HEK293 (cell line): Measurements from ENCODE around the gene MEIG1.
A peak's percentile ranks its signal among the peaks of the same experiment; 100 is the strongest.

ENCODE experiments used
- GLI4 ChIP-seq: fragments of 450-650 bp; formaldehyde crosslinking; IDR thresholded peaks from 2 replicates; pipeline ENCODE4 v1.5.1; 2016; ENCODE audit warnings: missing biosample characterization, missing genetic modification characterization
- GLIS1 ChIP-seq: fragments of 450-650 bp; formaldehyde crosslinking; IDR thresholded peaks from 2 replicates; pipeline ENCODE4 v1.5.1; 2016; ENCODE audit warnings: missing biosample characterization, missing genetic modification characterization
- GLIS2 ChIP-seq: fragments of 450-650 bp; formaldehyde crosslinking; IDR thresholded peaks from 2 replicates; pipeline ENCODE4 v1.5.1; 2016; ENCODE audit warnings: missing biosample characterization, missing genetic modification characterization
- HOXD13 ChIP-seq: sonication (generic); formaldehyde crosslinking; IDR thresholded peaks from 2 replicates; pipeline ENCODE4 v1.8.0; 2022; ENCODE audit warnings: missing genetic modification reagents, borderline replicate concordance
- KLF16 ChIP-seq: fragments of 450-650 bp; formaldehyde crosslinking; IDR thresholded peaks from 2 replicates; pipeline ENCODE4 v1.5.1; 2017; ENCODE audit warnings: missing biosample characterization, missing genetic modification characterization
- KLF9 ChIP-seq: fragments of 450-650 bp; formaldehyde crosslinking; IDR thresholded peaks from 2 replicates; pipeline ENCODE4 v1.5.1; 2016; ENCODE audit warnings: missing biosample characterization, missing genetic modification characterization, low read depth
- SCRT2 ChIP-seq: fragments of 450-650 bp; formaldehyde crosslinking; IDR thresholded peaks from 2 replicates; pipeline ENCODE4 v1.5.1; 2016; ENCODE audit warnings: missing biosample characterization, missing genetic modification characterization
- SP3 ChIP-seq: fragments of 450-650 bp; formaldehyde crosslinking; IDR thresholded peaks from 2 replicates; pipeline ENCODE4 v1.5.1; 2016; ENCODE audit warnings: missing biosample characterization, missing genetic modification characterization
- TSHZ1 ChIP-seq: fragments of 450-650 bp; formaldehyde crosslinking; IDR thresholded peaks from 2 replicates; pipeline ENCODE4 v1.5.1; 2016; ENCODE audit warnings: missing biosample characterization, missing genetic modification characterization, borderline replicate concordance
- ZNF132 ChIP-seq: fragments of 450-650 bp; formaldehyde crosslinking; IDR thresholded peaks from 2 replicates; pipeline ENCODE4 v1.5.1; 2017; ENCODE audit warnings: missing biosample characterization, missing genetic modification characterization, borderline replicate concordance
- ZNF138 ChIP-seq: fragments of 450-650 bp; formaldehyde crosslinking; IDR thresholded peaks from 2 replicates; pipeline ENCODE4 v1.5.1; 2016; ENCODE audit warnings: missing biosample characterization, missing genetic modification characterization, borderline replicate concordance
- ZNF140 ChIP-seq: fragments of 450-650 bp; formaldehyde crosslinking; IDR thresholded peaks from 2 replicates; pipeline ENCODE4 v1.5.1; 2016; ENCODE audit warnings: missing biosample characterization, missing genetic modification characterization
- ZNF223 ChIP-seq: fragments of 450-650 bp; formaldehyde crosslinking; IDR thresholded peaks from 2 replicates; pipeline ENCODE4 v1.5.1; 2016; ENCODE audit warnings: missing biosample characterization, missing genetic modification characterization
- ZNF398 ChIP-seq: fragments of 450-650 bp; formaldehyde crosslinking; IDR thresholded peaks from 2 replicates; pipeline ENCODE4 v1.5.1; 2017; ENCODE audit warnings: missing biosample characterization, missing genetic modification characterization
- ZNF404 ChIP-seq: fragments of 450-650 bp; formaldehyde crosslinking; IDR thresholded peaks from 2 replicates; pipeline ENCODE4 v1.5.1; 2017; ENCODE audit warnings: missing biosample characterization, missing genetic modification characterization
- ZNF423 ChIP-seq: fragments of 450-650 bp; formaldehyde crosslinking; IDR thresholded peaks from 2 replicates; pipeline ENCODE4 v1.5.1; 2016; ENCODE audit warnings: missing biosample characterization, missing genetic modification characterization
- ZNF433 ChIP-seq: fragments of 450-650 bp; formaldehyde crosslinking; IDR thresholded peaks from 2 replicates; pipeline ENCODE4 v1.5.1; 2016; ENCODE audit warnings: missing biosample characterization, missing genetic modification characterization, low read depth
- ZNF473 ChIP-seq: fragments of 450-650 bp; formaldehyde crosslinking; IDR thresholded peaks from 2 replicates; pipeline ENCODE4 v1.5.1; 2017; ENCODE audit warnings: missing biosample characterization, missing genetic modification characterization
- ZNF501 ChIP-seq: fragments of 450-650 bp; formaldehyde crosslinking; IDR thresholded peaks from 2 replicates; pipeline ENCODE4 v1.5.1; 2016; ENCODE audit warnings: missing biosample characterization, missing genetic modification characterization
- ZNF560 ChIP-seq: fragments of 450-650 bp; formaldehyde crosslinking; IDR thresholded peaks from 2 replicates; pipeline ENCODE4 v1.5.1; 2017; ENCODE audit warnings: missing biosample characterization, missing genetic modification characterization, borderline replicate concordance
- ZNF571 ChIP-seq: fragments of 450-650 bp; formaldehyde crosslinking; IDR thresholded peaks from 2 replicates; pipeline ENCODE4 v1.5.0; 2017; ENCODE audit warnings: missing biosample characterization, missing genetic modification characterization
- ZNF585B ChIP-seq: fragments of 450-650 bp; formaldehyde crosslinking; IDR thresholded peaks from 2 replicates; pipeline ENCODE4 v1.5.1; 2016; ENCODE audit warnings: missing biosample characterization, missing genetic modification characterization
- ZNF600 ChIP-seq: fragments of 450-650 bp; formaldehyde crosslinking; IDR thresholded peaks from 2 replicates; pipeline ENCODE4 v1.5.1; 2016; ENCODE audit warnings: missing biosample characterization, missing genetic modification characterization
- ZNF621 ChIP-seq: fragments of 450-650 bp; formaldehyde crosslinking; IDR thresholded peaks from 2 replicates; pipeline ENCODE4 v1.5.1; 2017; ENCODE audit warnings: missing biosample characterization, missing genetic modification characterization
- ZNF626 ChIP-seq: fragments of 450-650 bp; sonication (Bioruptor Pico); formaldehyde crosslinking; IDR thresholded peaks from 2 replicates; pipeline ENCODE4 v1.5.1; 2018; ENCODE audit warnings: missing biosample characterization, missing genetic modification characterization, inconsistent platforms
- ZNF658 ChIP-seq: fragments of 450-650 bp; formaldehyde crosslinking; IDR thresholded peaks from 2 replicates; pipeline ENCODE4; 2016; ENCODE audit warnings: missing biosample characterization, missing genetic modification characterization
- ZNF76 ChIP-seq: fragments of 450-650 bp; formaldehyde crosslinking; IDR thresholded peaks from 2 replicates; pipeline ENCODE4; 2016; ENCODE audit warnings: low read depth, missing biosample characterization, missing genetic modification characterization, borderline replicate concordance
- ZXDB ChIP-seq: fragments of 450-650 bp; formaldehyde crosslinking; IDR thresholded peaks from 2 replicates; pipeline ENCODE4 v1.5.1; 2016; ENCODE audit warnings: missing biosample characterization, missing genetic modification characterization
- TF ChIP-seq, protein P1 (sequence below): fragments of 450-650 bp; formaldehyde crosslinking; IDR thresholded peaks from 2 replicates; pipeline ENCODE4 v1.5.1; 2016; ENCODE audit warnings: missing biosample characterization, missing genetic modification characterization
- TF ChIP-seq, protein P2 (sequence below): fragments of 450-650 bp; formaldehyde crosslinking; IDR thresholded peaks from 2 replicates; pipeline ENCODE4 v1.5.1; 2016; ENCODE audit warnings: missing biosample characterization, missing genetic modification characterization
- TF ChIP-seq, protein P3 (sequence below): fragments of 450-650 bp; formaldehyde crosslinking; IDR thresholded peaks from 2 replicates; pipeline ENCODE4 v1.5.1; 2016; ENCODE audit warnings: missing biosample characterization, missing genetic modification characterization

Gene MEIG1

GRCh38 chr10:14953424-14954000 is 5.7 kb upstream of the MEIG1 start (continued):
- no peak for TF ChIP-seq SCRT2
- TF ChIP-seq ZNF626 (tag by site-specific recombination) = no peak
- TF ChIP-seq SP3 (tag by site-specific recombination) = no peak
- TF ChIP-seq ZNF585B (tag by site-specific recombination) = no peak
- no peak for TF ChIP-seq ZNF501 (tag by site-specific recombination)
- TF ChIP-seq, protein P1, sequence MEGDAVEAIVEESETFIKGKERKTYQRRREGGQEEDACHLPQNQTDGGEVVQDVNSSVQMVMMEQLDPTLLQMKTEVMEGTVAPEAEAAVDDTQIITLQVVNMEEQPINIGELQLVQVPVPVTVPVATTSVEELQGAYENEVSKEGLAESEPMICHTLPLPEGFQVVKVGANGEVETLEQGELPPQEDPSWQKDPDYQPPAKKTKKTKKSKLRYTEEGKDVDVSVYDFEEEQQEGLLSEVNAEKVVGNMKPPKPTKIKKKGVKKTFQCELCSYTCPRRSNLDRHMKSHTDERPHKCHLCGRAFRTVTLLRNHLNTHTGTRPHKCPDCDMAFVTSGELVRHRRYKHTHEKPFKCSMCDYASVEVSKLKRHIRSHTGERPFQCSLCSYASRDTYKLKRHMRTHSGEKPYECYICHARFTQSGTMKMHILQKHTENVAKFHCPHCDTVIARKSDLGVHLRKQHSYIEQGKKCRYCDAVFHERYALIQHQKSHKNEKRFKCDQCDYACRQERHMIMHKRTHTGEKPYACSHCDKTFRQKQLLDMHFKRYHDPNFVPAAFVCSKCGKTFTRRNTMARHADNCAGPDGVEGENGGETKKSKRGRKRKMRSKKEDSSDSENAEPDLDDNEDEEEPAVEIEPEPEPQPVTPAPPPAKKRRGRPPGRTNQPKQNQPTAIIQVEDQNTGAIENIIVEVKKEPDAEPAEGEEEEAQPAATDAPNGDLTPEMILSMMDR (tag by site-specific recombination) = 0 out of 2 replicates have a peak, but pooled peaks have one; percentile 46
- no peak for TF ChIP-seq ZNF473 (tag by site-specific recombination)
- TF ChIP-seq ZNF560 (tag by site-specific recombination) = no peak
- TF ChIP-seq GLIS2 (tag by site-specific recombination) = peak; percentile 77
- no peak for TF ChIP-seq KLF9 (tag by site-specific recombination)
- no peak for TF ChIP-seq KLF16
- no peak for TF ChIP-seq ZNF600 (tag by site-specific recombination)
- no peak for TF ChIP-seq ZNF404 (tag by site-specific recombination)
- no peak for TF ChIP-seq TSHZ1 (tag by site-specific recombination)
- no peak for TF ChIP-seq ZNF571 (tag by site-specific recombination)
- no peak for TF ChIP-seq ZNF658 (tag by site-specific recombination)
- TF ChIP-seq ZNF621 (tag by site-specific recombination) = no peak
- TF ChIP-seq ZNF132 = no peak
- TF ChIP-seq ZNF398 (tag by site-specific recombination) = no peak
- TF ChIP-seq ZNF140 = no peak
- TF ChIP-seq GLI4 (tag by site-specific recombination) = no peak
- no peak for TF ChIP-seq HOXD13 (CRISPR knock-in tag)
- TF ChIP-seq ZXDB (tag by site-specific recombination) = no peak
- no peak for TF ChIP-seq ZNF138 (tag by site-specific recombination)
- TF ChIP-seq, protein P2, sequence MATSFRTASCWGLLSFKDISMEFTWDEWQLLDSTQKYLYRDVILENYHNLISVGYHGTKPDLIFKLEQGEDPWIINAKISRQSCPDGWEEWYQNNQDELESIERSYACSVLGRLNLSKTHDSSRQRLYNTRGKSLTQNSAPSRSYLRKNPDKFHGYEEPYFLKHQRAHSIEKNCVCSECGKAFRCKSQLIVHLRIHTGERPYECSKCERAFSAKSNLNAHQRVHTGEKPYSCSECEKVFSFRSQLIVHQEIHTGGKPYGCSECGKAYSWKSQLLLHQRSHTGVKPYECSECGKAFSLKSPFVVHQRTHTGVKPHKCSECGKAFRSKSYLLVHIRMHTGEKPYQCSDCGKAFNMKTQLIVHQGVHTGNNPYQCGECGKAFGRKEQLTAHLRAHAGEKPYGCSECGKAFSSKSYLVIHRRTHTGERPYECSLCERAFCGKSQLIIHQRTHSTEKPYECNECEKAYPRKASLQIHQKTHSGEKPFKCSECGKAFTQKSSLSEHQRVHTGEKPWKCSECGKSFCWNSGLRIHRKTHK (tag by site-specific recombination) = no peak
- no peak for TF ChIP-seq ZNF76 (tag by site-specific recombination)
- TF ChIP-seq, protein P3, sequence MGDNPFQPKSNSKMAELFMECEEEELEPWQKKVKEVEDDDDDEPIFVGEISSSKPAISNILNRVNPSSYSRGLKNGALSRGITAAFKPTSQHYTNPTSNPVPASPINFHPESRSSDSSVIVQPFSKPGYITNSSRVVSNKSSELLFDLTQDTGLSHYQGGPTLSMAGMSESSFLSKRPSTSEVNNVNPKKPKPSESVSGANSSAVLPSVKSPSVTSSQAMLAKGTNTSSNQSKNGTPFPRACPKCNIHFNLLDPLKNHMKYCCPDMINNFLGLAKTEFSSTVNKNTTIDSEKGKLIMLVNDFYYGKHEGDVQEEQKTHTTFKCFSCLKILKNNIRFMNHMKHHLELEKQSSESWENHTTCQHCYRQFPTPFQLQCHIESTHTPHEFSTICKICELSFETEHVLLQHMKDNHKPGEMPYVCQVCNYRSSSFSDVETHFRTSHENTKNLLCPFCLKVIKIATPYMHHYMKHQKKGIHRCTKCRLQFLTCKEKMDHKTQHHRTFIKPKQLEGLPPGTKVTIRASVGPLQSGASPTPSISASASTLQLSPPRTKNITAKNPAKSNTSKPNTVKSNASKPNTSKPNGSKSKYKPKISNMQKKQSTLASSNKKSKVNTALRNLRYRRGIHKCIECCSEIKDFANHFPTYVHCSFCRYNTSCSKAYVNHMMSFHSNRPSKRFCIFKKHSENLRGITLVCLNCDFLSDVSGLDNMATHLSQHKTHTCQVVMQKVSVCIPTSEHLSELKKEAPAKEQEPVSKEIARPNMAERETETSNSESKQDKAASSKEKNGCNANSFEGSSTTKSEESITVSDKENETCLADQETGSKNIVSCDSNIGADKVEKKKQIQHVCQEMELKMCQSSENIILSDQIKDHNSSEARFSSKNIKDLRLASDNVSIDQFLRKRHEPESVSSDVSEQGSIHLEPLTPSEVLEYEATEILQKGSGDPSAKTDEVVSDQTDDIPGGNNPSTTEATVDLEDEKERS (tag by site-specific recombination) = no peak
- TF ChIP-seq ZNF423 (tag by site-specific recombination) = 0 out of 2 replicates have a peak, but pooled peaks have one; percentile 19
- TF ChIP-seq ZNF433 (tag by site-specific recombination) = no peak
- TF ChIP-seq ZNF223 = no peak
- peak; percentile 5; the same call in 1 of the 2 replicates for TF ChIP-seq GLIS1 (tag by site-specific recombination)
